Jurkat, Clone E6-1 (cell line): ENCODE results near the gene KDM8. TPM values are rescaled to one million over a fixed set of nuclear protein-coding genes. Genes with fewer than 3 reads are reported as not detected.

Experiments used
- DNase-seq: peaks from one replicate; pipeline ENCODE4 v3.0.0-alpha.2; 2011; ENCODE audit warnings: low read depth, low spot score
- H3K4me3 ChIP-seq: 2 replicates; pipeline ENCODE4 v1.5.1; 2011; ENCODE audit warnings: mild to moderate bottlenecking, low read length, control low read depth, moderate library complexity
- polyA plus RNA-seq: library from polyadenylated mRNA; unstranded; fragments of >200 nt; gene quantifications from one replicate; pipeline ENCODE4 v1.2.1, GENCODE V29; 2012; ENCODE audit warnings: missing spikeins; ENCODE audit not compliant: insufficient read length, insufficient read depth

KDM8 gene
- polyA plus RNA-seq: 7.9 TPM

- peak within 1 kb of the TSS; percentile 95 for H3K4me3 ChIP-seq
- DNase-seq: peak; percentile 99
Observed at GRCh38 chr16:27203507-27204311, at the start of gene KDM8. KDM8 (plus strand) TSS chr16:27203526; CDS start chr16:27210124, 6,598 bp downstream.

DNA sequence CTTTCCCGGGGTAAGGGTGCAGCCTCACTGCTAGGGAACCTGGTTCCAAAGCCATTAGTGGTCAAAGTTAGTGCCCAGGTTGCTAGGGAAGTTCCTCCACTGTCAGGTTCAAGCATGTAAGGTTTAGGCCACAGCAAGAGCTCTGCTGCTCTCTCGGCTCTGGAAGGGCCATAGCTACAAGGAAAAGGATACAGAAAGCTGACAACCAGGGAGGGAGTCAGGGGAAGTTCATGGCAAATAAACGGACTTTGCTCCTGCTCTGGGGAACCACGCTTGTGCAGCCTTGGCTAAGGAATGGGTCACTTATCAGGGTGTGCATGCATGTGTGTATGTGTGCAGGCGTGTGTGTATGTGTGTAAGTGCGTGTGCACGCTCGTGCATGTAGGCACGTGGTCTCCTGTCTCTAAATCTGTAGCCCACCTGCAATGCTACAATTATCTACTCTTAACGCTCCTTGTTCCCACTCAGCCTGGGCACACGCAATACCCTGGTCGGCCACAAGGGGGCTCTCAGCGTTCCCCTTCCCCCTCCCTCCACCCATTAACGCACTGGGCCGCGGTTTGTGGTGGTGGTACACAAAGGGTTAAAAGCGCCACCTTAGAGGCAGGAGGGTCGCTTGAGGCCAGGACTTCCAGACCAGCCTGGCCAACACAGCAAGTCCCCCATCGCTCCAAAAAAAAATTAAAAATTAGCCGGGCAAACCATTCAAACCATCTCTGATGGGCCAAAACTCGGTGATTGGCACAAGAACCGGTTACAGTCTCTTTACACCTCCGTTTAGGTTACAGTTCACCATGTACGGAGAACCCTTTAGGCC lies 48.4 kb upstream of the KDM8 start:
- no peak overlapping the region for H3K4me3 ChIP-seq
- DNase-seq: no peak

DNA sequence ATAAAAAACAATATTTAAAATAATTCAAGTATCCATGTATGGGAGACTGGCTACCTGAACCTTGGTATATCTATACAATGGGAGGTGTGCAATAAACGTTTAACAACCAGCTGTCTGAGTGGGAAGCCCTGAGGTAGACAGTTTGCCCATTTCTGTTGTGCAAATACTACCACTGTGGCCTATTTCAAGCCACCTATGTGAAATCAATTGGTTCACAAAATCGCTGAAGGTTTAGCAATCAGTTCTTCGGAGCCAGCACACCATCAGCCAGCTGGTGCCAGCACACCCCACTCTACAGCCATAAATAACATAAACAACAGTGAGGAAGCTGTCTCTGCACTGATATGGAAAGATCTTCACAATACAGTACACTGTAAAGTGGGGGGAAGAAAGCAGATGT lies 46.7 kb upstream of the KDM8 start:
- no peak for DNase-seq

DNA sequence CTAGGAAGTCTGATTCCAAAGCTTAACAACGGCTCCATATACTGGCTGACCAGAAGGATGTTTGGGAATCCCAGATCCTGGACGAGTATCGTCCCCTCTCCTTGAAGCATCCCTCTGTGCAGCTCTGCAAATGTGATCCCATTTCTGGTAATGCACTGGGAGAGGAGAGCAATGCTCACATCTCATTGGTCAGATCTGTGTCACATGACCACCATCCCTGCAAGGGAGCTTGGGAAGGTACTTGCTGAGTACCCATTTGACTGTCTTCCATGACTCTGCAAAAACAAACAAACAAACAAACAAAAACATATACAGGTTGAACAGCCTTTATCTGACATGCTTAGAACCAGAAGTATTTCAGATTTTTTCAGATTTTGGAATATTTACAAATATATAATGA lies 41.9 kb upstream of the KDM8 start:
- no peak overlapping the region for H3K4me3 ChIP-seq
- no peak for DNase-seq

More for the DNA sequence above, 46.7 kb upstream of the KDM8 start:
- H3K4me3 ChIP-seq: no peak overlapping the region

- DNase-seq: no peak
Observed at GRCh38 chr16:27164352-27164751, 39.0 kb upstream of the KDM8 start.

GRCh38 chr16:27165576-27165975 lies 37.8 kb upstream of the KDM8 start:
- DNase-seq: no peak
- no peak overlapping the region for H3K4me3 ChIP-seq

More at GRCh38 chr16:27164352-27164751, 39.0 kb upstream of the KDM8 start:
- H3K4me3 ChIP-seq: no peak overlapping the region

DNA sequence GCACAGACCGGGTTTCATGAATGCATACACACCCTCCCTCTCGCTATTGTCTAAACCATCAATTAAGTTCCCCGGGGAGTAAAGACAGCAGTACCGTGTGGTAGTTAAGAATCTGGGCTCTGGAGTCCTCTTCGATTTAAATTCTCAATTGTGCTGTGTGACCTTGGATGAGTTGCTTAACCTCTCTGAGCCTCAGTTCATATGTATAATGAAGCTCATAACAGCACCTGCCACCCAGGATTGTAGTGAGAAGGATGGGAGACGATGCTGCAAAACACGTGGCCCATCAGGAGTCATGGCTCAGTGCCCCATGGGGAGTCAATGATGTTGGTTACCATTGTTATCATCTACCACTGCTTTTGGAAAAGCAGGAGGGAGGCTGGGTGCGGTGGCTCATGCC lies 34.5 kb upstream of the KDM8 start:
- no peak overlapping the region for H3K4me3 ChIP-seq
- DNase-seq: no peak

DNA sequence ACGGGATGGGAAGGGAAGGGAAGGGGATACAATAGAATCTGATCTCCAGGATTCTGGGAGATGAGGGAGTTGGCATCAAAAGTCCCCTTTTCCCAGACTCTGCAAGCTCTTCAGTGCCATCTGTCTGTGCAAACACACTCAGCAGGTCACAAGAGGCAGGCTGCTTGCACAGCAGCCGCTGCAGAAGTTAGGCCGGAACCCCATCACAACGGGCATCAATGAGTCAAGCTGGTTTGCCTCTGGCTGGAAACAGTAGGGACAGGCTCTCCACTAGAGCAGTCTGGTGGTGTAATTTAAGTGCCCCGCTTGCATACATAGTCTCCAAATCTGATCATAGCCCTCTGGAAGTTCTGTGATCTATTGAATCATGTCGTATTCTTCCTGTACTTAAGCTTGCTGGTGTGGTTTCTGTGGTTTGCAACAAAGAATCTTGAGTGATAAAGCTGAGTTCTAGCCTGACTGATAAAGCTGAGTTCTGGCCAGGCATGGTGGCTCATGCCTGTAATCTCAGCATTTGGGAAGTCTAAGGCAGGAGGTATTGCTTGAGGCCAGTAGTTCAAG lies 33.7 kb upstream of the KDM8 start:
- peak; percentile 96 for DNase-seq
- no peak overlapping the region for H3K4me3 ChIP-seq

- H3K4me3 ChIP-seq: no peak overlapping the region
- no peak for DNase-seq
Observed at GRCh38 chr16:27171584-27171983, 31.7 kb upstream of the KDM8 start.

- peak; percentile 97 for DNase-seq
- peak overlapping the region; percentile 21 for H3K4me3 ChIP-seq
Observed at GRCh38 chr16:27174007-27174406, 29.3 kb upstream of the KDM8 start.

- peak; percentile 56 for DNase-seq
- no peak overlapping the region for H3K4me3 ChIP-seq
Observed at GRCh38 chr16:27174798-27175197, 28.5 kb upstream of the KDM8 start.

GRCh38 chr16:27175888-27176287 lies 27.4 kb upstream of the KDM8 start:
- no peak overlapping the region for H3K4me3 ChIP-seq
- no peak for DNase-seq

- H3K4me3 ChIP-seq: no peak overlapping the region
- no peak for DNase-seq
Observed at GRCh38 chr16:27177031-27177774, 26.1 kb upstream of the KDM8 start.

GRCh38 chr16:27179500-27180072 lies 23.7 kb upstream of the KDM8 start:
- H3K4me3 ChIP-seq: no peak overlapping the region
- peak; percentile 87 for DNase-seq

- DNase-seq: no peak
- no peak overlapping the region for H3K4me3 ChIP-seq
Observed at GRCh38 chr16:27181019-27181790, 22.1 kb upstream of the KDM8 start.

DNA sequence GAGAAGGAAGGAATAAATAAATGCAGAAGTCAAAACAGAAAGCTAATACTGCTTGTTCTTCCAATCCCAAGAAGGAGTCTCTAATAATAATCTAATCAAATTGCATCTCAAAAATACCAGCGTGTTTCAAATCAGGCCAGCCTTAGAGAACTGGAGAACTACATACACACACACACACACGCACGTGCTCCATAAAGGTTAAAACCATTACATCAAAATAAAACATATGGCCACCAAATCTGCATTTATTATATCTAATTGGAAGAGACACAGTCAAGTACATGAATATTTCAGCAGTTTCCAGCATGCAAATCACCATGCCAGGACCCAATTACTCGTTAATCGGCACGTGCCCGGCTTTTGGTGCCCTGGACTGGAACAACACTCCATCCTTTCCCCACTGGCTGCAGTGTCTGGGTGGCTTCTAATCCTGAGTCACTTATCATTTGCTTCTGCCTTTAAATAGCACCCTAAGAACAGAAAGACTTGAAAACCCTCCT lies 20.4 kb upstream of the KDM8 start:
- DNase-seq: no peak
- H3K4me3 ChIP-seq: no peak overlapping the region

DNA sequence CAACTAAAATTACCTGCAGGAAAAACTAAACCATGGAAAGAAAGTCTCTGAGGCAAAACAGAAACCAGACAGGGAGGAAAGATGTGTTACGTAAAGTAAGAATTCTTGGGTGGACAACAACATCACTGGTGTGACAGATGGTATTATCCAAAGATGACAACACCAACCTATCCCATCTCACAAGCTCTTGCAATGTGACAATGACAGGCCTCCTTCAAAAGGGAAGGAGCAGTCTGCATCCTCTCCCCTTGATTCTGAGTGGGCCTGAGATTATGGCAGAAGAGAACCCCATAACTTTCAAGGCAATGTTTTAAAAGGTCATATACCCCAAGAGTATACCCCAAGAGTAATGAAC lies 17.6 kb upstream of the KDM8 start:
- DNase-seq: no peak
- no peak overlapping the region for H3K4me3 ChIP-seq

- H3K4me3 ChIP-seq: no peak overlapping the region
- DNase-seq: no peak
Observed at GRCh38 chr16:27188633-27189032, 14.7 kb upstream of the KDM8 start.
